GM18498 (cell line): Measurements from ENCODE around the gene CPVL.

Experiments used
- ATAC-seq: cut with Tn5 transposase; IDR thresholded peaks from one replicate; pipeline ENCODE4 v1.9.1; 2021; ENCODE audit warnings: mild to moderate bottlenecking, moderate library complexity; ENCODE audit not compliant: unreplicated experiment

Gene CPVL

DNA sequence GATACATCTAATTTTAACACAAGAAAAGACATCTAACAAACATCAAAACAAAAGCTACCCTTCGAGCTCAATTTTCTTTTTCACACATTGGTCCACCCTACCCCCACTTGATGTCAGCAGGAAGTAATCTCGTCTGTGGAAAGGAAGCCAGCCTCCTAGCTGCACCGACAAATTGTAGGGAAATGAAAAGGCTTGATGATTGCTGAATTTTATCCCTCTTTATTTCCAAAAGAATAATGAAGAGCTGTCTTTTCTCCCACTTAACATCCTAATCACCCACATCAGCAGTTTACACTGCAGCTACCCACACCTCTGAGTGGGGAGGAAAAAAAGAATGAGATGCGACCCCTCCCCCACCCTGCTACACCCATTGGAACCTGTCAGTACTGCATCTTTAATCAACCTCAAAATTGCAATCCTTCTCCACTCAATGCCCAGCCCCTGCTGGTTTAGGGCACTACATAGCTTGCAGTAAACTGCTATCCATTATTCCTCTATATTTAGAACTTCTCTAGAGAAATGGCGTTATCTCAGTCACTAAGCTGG is 10.6 kb upstream of the CPVL start:
- no peak for ATAC-seq

DNA sequence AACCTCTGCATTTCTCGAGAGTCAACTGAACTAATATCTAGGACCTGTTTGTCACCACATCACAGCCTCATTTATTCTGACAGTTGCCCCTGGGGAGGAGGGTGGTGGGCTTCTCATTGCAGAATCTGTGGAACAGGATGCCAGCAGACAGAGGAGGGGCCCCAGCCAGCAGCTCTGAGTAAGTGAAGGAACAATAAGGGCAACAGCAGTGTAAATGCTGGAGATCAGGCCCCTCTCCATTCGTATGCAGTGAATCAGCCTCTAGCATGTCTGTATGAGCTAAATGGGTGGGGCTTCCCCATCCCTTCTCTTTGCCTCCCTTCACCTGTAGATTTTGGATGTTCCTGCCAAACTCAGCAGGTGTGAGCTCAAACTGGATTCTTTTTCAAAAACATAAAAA is 7.7 kb upstream of the CPVL start:
- ATAC-seq: no peak

DNA sequence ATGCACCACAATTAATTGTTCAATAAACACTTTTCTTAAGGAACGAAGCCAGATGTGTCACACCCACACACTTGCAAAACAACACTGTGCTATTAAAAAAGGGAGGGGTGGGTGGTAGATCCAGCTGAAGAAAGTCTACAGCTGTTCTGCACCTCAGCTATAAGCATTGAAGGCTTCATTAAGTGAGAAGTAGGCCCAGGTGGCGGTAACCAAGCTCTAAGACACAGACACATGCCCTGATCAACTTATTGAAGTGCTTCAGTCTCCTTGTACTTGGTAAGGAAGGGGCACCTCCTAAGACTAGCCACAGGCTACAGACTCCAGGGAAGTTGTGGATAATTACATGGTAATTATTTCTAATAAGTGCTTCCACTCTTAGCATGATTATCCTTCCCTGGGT is 4.5 kb upstream of the CPVL start:
- no peak for ATAC-seq

DNA sequence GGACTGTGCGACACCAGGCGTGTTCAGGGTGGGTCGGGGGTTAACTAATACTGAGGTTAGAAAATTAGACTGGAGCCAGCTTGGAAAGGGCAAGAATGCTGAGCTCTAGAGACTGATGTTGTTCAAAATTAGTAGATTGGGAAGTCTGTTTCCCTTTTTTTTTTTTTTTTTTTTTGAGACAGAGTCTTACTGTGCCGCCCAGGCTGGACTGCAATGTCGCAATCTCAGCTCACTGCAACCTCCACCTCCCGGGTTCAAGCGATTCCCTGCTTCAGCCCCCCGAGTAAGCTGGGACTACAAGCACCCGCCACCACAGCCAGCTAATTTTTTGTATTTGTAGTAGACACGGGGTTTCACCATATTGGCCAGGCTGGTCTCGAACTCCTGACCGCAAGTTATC is 2.7 kb upstream of the CPVL start:
- no peak for ATAC-seq

DNA sequence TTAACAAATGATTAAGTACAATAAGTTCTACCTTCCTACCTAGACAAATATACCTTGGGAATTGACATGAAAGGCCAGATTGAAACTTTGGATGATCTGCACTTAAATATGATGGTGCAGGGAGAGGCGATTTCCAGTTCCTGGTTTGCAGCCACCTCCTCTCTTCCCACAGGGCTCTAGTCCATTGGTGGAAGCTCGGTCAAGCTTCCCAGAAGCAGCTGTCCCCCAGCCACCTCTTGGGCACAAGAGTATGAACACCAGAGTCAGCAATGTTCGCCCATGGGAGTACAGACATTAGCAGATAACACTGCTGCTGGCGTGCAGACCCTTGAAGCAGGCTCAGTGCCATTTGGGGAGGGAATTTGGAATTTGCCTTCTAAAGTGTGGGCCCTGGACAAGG is 1.5 kb upstream of the CPVL start:
- ATAC-seq: no peak

DNA sequence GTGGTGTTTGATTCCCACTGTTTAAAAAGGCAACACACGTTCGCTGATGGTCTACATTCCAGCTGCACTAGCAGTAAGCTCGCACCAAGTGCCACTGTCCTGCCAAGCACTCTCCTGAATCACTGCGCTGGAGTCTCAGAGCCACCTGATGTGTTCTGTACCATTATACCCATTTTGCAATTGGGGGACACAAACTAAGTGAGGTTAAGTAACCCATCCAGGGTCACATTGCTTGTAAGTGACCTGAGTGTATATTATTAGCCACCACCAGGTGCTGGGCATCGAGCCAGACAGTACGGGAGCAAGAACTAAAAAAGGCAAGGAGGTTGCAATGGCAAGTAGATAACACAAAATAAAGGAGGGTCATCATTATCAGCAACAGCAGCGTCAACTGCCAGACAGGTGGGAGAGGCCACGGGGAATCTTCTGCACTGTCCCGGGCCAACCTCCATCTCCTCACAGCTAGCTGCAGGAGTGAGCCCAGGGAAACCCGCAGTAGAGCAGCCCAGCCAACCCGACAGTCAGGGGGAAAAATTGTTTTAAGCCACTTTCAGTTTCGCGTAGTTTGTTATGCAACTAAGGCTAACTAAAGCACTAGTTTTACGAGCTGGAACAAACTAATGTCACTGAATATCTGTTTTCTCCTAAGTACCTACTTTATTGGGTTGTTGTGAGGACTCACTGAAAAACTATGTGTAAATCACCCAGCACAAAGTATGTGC is 712 bp upstream of the CPVL start:
- no peak for ATAC-seq

DNA sequence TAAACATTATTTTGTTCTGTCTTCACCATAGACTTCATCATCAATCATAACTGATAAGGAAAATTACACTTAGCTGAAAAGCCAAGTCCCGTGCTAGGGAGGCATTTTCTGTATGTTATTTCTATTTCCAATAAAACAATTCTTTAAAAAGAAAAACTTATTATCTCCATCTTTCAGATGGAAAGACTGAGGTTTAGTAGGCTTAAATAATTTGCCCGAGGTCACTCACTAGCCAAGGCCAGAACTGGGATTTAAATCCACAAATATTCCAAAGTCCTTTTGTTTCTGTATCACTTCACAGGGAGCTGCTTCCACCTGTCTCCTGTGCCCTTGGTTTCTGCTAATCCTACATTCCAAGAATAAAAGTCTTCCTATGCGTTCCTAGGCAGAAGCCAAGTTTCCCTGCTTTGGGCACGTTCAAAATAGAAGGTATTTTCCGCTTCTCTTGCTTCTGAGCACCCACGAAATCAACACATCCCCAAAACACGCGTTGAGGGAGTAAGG is 732 bp downstream of the CPVL start:
- ATAC-seq: no peak

DNA sequence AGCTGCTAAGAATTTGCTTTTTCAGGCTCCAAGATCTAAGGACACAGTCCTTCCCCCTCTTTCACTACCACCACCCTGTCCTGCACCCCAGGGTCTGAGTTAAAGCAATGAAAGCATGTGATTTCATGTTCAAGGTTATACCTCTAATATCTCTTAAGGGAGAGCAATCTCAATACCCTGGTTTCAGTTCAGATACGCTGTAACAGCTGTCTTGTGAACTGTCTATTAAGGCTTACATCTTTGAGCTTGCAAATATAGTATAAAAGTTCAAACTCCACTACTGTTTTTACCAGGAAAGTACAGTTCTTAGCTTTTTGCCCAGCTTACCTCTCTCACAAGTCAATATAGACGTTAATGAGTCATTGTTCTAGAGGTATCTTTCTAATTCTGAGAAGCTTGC is 2.6 kb downstream of the CPVL start:
- no peak for ATAC-seq

DNA sequence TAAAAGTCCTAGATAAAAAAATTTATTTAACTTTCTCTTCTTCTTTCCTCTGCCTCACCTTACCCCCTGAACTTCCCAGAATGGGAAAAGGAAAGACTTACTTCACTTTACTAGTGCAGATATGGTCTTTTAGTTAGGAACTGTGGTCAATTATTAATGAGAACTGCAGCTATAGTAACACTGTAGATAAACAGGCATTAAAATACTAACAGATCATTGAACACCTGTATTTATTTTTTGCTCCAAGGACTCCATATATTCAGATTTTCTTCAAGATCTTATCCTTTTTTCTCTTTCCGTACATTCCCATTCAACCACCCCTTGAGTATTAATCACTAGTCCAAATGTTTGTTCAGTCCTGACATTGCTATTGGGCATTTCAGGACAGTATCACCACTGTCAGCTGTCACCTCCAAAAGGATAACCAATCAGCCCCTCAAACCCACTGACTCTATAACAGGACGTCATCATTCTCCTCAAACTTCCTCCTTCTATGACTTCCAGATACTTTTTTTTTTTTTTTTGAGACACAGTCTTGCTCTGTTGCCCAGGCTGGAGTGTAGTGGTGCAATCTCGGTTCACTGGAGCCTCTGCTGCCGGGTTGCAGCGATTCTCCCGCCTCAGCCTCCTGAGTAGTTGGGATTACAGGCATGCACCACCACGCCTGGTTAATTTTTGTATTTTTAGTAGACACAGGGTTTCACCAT is 4.2 kb downstream of the CPVL start:
- no peak for ATAC-seq

DNA sequence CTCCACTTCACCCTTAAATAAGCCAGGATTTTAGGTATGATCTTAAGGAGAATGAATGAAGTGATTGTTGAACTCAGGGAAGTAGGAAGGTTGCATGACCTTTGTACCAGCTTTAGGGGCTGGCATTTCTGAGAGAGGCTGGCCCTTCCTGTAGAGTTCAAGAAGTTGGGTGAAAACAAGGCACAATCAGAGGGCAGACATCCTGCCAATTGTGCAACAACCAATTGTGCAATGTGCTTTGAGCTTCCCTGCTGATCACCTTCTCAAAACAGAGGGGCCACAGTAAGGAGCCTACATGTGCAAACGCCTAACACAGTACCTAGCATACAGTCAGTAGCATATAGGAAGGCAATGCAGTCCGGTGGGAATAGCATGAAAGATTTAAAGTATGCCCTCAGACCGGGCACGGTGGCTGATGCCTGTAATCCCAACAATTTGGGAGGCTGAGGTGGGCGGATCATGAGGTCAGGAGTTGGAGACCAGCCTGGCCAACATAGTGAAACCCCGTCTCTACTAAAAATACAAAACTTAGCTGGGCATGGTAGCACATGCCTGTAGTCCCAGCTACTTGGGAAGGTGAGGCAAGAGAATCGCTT is 5.4 kb downstream of the CPVL start:
- no peak for ATAC-seq

DNA sequence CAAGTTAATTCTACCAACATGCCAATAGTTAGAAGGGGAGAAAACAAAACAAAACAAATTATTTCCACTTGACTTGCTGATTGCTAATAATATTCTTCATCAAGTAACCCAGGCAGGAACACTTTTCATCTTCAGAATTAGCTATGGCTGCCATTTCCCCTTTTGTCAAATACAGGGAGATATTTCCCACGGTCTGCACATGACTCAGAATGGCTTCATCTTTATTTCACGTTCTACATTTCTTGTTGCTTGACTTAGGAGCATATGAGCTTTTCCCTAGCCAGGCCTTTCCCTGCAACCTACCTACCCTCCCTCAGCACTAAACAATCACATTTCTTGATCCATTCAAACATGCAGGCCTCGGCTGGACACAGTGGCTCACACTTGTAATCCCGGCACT is 6.5 kb downstream of the CPVL start:
- ATAC-seq: no peak

DNA sequence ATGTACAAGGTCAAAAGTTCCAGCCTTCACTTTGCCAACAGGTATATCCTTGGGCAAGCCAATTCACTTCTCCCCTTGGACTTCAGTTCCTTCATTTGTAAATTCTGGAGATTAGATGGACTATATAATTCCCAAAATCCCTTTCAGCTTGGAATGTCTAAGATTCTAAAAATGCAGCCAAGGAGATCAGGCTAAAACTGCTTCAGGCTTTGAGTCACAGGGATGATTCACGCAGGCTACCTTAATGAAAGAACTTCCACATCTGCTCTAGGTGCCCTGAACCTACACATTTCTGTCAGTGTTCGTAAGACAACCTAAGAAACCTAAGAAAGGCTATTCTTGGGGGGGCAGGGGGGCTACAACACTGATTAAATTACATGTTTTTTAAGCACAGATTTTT is 7.1 kb downstream of the CPVL start:
- no peak for ATAC-seq

DNA sequence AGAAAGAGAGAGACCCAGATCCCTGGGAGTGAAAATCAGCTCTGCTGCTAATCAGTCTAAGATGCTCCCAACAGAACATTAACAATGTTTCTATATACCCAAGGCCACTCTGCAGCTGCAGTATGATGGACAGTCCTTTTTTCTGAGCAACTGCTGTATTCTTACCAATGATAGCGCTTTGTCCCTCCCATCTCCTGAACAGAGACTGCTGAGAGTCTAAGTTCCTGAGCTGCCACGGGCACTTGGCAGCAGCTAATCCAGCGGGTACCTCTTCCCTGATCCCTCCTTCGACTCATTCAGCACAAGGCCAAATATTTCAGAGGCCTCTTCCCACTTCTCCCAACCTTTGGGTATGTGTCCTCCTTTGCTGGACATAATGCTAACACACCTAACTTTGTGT is 7.7 kb downstream of the CPVL start:
- no peak for ATAC-seq

DNA sequence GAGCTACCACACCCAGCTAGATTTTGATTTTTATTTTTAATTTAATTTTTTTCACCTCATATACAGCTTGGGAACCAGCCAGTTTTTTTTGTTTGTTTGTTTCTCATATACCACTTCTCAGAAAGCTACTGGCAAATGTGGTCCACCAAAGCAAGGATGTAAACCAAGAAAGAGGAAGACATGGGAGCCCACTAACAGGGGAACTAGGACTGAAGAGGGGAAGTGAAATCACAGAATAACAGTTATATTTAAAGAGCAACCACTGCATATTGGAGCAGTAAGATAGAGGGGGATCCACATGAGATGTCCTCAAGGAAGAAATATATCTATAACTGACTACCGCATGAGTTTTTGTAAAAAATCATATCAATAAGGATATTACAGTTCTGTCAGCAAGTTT is 10.5 kb downstream of the CPVL start:
- no peak for ATAC-seq

DNA sequence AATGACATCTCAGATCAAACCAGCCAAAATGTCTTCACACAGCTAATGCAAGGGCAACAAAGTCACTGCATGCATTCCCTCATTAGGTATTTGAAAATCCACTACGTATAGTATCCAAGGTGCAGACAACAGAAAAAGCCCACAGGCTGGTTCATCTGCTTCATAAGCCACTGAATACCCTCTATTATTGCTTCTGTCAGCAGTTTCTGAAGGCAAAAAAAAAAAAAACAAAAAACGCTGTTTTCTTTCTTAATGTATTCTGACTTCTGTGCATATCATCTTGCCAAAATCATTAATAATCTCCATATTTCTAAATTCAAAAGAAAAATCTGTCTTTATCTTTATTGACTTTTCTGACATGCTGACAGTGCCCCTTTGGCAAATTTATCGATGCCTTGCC is 13.4 kb downstream of the CPVL start:
- no peak for ATAC-seq

DNA sequence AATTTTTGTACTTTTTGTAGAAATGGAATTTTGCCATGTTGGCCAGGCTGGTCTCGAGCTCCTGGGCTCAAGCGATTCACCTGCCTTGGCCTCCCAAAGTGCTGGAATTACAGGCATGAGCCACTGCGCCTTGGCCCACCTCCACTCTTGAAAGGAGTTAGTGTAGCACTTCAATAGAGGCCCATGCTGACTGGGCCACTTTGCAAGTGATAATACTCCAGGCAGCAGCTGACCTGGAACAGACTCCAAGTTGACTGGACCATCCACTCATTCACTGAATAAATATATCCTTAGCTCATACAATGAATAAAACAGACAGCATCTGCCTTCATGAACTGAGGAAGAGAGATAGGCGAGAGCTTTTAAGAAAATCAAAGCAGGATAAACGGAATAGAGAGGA is 14.7 kb downstream of the CPVL start:
- ATAC-seq: no peak

DNA sequence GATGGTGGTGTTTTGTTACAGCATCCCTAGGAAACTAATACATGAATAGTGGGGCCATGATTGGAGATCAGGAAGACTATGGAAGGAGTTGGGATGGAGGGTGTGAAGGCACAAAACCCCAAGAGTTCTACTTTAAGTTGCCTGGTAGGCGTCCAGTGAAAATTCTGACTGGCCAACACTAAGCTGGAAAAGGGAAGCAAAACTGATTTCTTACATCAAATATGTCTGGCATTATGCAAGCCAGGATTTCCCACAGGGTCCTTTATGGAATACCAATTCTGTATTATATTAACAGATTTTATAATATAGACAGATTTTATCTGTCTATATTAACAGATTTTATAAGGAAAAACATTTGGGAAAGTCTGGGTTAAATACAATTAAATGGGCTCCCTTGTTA is 16.2 kb downstream of the CPVL start:
- no peak for ATAC-seq

DNA sequence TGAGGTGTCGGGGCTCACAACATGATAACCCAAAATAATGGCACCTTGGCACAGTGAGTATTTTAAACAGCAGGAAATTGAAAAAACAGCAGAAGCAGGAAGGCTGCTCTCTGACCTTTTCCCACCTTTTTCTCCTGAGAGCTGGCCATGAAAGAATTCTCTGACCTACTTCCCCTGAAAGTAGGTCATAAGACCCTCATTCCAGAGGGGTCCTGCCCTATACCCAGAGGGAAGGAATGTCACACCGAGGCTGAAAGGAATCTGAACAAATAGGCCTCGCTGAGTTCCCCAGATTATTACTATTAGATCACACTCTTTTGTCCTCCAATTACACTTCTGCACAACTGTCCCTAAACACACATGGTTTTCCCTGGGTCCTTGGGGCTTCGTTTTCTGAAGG is 18.8 kb downstream of the CPVL start:
- no peak for ATAC-seq

DNA sequence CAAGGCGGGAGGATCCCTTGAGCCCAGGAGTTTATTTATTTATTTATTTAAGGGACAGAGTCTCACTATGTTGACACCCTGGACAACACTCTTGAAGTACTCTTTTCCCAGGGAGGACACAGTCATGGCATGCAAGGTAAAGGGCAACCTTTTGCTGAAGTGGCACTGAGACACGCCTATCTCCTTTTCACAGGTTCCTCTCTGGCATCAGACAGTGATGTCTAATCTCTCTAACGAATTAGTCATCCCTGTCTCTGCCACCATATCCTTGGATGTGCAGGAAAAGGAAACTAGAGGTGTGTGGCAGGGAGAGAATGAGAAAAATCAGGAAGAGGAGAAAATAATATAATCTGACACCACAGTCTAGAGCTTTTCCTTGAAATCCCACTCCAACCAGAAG is 19.5 kb downstream of the CPVL start:
- ATAC-seq: no peak

DNA sequence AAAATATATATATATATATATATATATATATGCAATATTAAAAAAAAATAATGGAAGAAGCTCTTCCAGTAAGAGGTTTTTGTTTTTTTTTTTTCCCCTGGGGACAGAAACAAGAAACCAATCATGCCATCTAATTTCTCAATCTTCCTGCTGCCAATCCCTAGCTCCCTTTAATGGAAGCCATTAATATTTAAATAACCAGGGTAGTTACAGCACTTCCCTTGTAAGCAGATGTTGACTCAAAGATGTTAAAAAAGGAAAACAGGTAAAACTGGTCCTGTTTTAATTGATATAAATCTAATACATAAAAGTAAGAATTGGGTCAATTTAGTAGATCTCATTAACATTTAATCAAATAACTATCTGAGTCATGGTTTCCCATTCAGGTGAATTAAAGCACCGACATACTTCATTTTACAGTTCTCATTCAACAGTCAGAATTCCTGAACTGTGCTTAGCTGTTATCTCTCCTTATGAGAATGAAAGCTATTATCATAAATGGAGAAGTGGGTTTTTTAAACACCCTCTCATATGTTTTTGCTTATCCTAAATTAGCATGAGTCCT is 22.6 kb downstream of the CPVL start:
- no peak for ATAC-seq

DNA sequence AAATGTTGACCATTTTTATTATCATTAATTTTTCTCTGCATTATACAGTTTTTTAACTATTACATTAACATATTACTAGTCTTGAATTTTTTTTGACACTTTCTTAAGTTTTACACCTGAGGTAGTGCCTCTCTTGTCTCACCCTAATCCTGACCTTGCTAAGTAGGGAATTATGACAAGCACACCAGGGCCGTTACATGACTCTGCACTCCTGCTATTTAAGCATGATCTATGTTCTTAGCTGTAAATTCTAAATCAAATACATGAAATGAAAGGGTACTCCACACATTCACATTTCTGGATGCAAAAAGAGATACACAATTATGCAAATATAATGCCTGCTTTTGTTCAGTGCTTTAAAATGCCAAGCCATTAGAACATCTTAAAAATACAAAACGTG is 23.6 kb downstream of the CPVL start:
- ATAC-seq: no peak

DNA sequence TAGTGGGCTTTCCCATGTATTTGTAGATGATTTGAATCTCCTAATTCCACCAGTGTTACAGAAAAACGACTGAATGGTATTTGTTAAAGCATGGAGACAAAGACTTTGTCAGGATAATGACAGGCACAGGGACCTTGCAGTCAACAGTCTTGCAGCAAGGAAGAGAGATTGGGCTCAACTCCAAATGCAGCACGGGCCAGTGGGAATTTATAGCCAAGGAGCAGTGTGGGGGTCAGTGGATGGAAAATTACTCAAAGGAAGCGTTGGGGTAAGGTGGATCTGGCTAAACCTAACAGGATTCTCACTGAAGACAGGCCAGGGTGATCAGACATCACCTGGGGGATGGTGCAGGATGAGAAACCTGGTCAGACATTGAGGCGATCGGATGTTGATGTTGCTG is 24.3 kb downstream of the CPVL start:
- ATAC-seq: no peak
